ACC112 (cell line): Measurements from ENCODE around the gene OVOL3.

ENCODE experiments used
- H2AFZ ChIP-seq: fragments of 200-600 bp; sonication (generic); one replicate; pipeline ENCODE4 v1.6.0; 2017; ENCODE audit warnings: antibody characterized with exemption, low read length; ENCODE audit not compliant: unreplicated experiment
- H3K27ac ChIP-seq: fragments of 200-600 bp; sonication (generic); 2 replicates; pipeline ENCODE4 v1.5.1; 2014; ENCODE audit warnings: low read depth, mild to moderate bottlenecking, antibody characterized with exemption, low read length, moderate library complexity
- H3K27me3 ChIP-seq: fragments of 200-600 bp; sonication (generic); 2 replicates; pipeline ENCODE4 v1.6.1; 2014; ENCODE audit warnings: mild to moderate bottlenecking, antibody characterized with exemption, low read length, moderate library complexity, mixed read lengths; ENCODE audit not compliant: insufficient read depth
- H3K36me3 ChIP-seq: fragments of 200-600 bp; sonication (generic); 2 replicates; pipeline ENCODE4 v1.6.1; 2016; ENCODE audit warnings: mild to moderate bottlenecking, antibody characterized with exemption, low read length, moderate library complexity, mixed read lengths; ENCODE audit not compliant: insufficient read depth
- H3K4me1 ChIP-seq: fragments of 200-600 bp; sonication (generic); one replicate; pipeline ENCODE4 v1.6.1; 2016; ENCODE audit warnings: low read length, mixed read lengths; ENCODE audit not compliant: insufficient read depth, unreplicated experiment, control insufficient read depth
- H3K4me3 ChIP-seq: fragments of 200-600 bp; sonication (generic); 2 replicates; pipeline ENCODE4 v1.5.1; 2014; ENCODE audit warnings: mild to moderate bottlenecking, low read depth, low read length
- H3K79me2 ChIP-seq: fragments of 200-600 bp; sonication (generic); one replicate; pipeline ENCODE4 v1.6.0; 2016; ENCODE audit warnings: low read length; ENCODE audit not compliant: control insufficient read depth, unreplicated experiment, insufficient read depth

OVOL3 gene

GRCh38 chr19:36113894-36114720, 3.2 kb downstream of the OVOL3 start:
- Histone ChIP-seq H3K79me2 (peaks cover 8% of the 10 kb centered on the region), H3K36me3 (no peaks in the 10 kb centered on the region), H3K4me3 (peak overlapping the region; percentile 93), H3K4me1 (peaks cover 4% of the 10 kb centered on the region), H3K27me3 (no peaks in the 10 kb centered on the region), H2AFZ (peak overlapping the region; percentile 65), H3K27ac (peak overlapping the region; percentile 61)

- H3K36me3 ChIP-seq = no peaks in the 10 kb centered on the region
- peaks cover 4% of the 10 kb centered on the region for H3K4me1 ChIP-seq
- peak within 1 kb of the TSS; percentile 65 for H2AFZ ChIP-seq
- peaks cover 8% of the 10 kb centered on the region for H3K79me2 ChIP-seq
- H3K27ac ChIP-seq = peak within 1 kb of the TSS; percentile 61
- no peaks in the 10 kb centered on the region for H3K27me3 ChIP-seq
- peak within 1 kb of the TSS; percentile 93 for H3K4me3 ChIP-seq
Observed at GRCh38 chr19:36114721-36115452, 3.9 kb downstream of the OVOL3 start, which contains the start of gene POLR2I. TSS of gene POLR2I (minus strand) at chr19:36114875. CDS start at chr19:36114856, 19 bp downstream.

- H3K27ac ChIP-seq = peak within 1 kb of the TSS; percentile 61
- peak within 1 kb of the TSS; percentile 65 for H2AFZ ChIP-seq
- peaks cover 4% of the 10 kb centered on the region for H3K4me1 ChIP-seq
- no peaks in the 10 kb centered on the region for H3K36me3 ChIP-seq
- H3K27me3 ChIP-seq = no peaks in the 10 kb centered on the region
- peaks cover 8% of the 10 kb centered on the region for H3K79me2 ChIP-seq
- peak within 1 kb of the TSS; percentile 93 for H3K4me3 ChIP-seq
Observed at GRCh38 chr19:36115453-36116343, 4.8 kb downstream of the OVOL3 start, which contains the start of gene TBCB. TSS of gene TBCB (plus strand) at chr19:36115468. CDS start at chr19:36115561, 93 bp downstream.

GRCh38 chr19:36116344-36116637, 5.3 kb downstream of the OVOL3 start:
- Histone ChIP-seq H3K27me3 (no peaks in the 10 kb centered on the region), H3K27ac (no peak overlapping the region), H3K4me3 (peak overlapping the region; percentile 93), H3K4me1 (peaks cover 4% of the 10 kb centered on the region), H3K79me2 (peaks cover 8% of the 10 kb centered on the region), H3K36me3 (no peaks in the 10 kb centered on the region), H2AFZ (no peak overlapping the region)

GRCh38 chr19:36120092-36120983, 9.4 kb downstream of the OVOL3 start:
- peaks cover 8% of the 10 kb centered on the region for H3K79me2 ChIP-seq
- no peaks in the 10 kb centered on the region for H3K27me3 ChIP-seq
- no peaks in the 10 kb centered on the region for H3K36me3 ChIP-seq
- no peak overlapping the region for H3K4me3 ChIP-seq
- H3K4me1 ChIP-seq = peaks cover 4% of the 10 kb centered on the region
- H2AFZ ChIP-seq = no peak overlapping the region
- H3K27ac ChIP-seq = no peak overlapping the region

GRCh38 chr19:36120984-36121358, 10.0 kb downstream of the OVOL3 start:
- Histone ChIP-seq H3K27me3 (no peaks in the 10 kb centered on the region), H3K79me2 (peaks cover 8% of the 10 kb centered on the region), H2AFZ (no peak overlapping the region), H3K27ac (no peak overlapping the region), H3K4me3 (no peak overlapping the region), H3K4me1 (peaks cover 4% of the 10 kb centered on the region), H3K36me3 (no peaks in the 10 kb centered on the region)

GRCh38 chr19:36121486-36122124, 10.7 kb downstream of the OVOL3 start:
- Histone ChIP-seq H3K79me2 (peaks cover 3% of the 10 kb centered on the region), H3K36me3 (no peaks in the 10 kb centered on the region), H3K4me3 (no peak overlapping the region), H3K27ac (no peak overlapping the region), H2AFZ (no peak overlapping the region), H3K27me3 (no peaks in the 10 kb centered on the region), H3K4me1 (no peaks in the 10 kb centered on the region)

- H2AFZ ChIP-seq = no peak overlapping the region
- no peaks in the 10 kb centered on the region for H3K27me3 ChIP-seq
- H3K4me3 ChIP-seq = no peak overlapping the region
- no peaks in the 10 kb centered on the region for H3K4me1 ChIP-seq
- no peaks in the 10 kb centered on the region for H3K36me3 ChIP-seq
- H3K27ac ChIP-seq = no peak overlapping the region
- no peaks in the 10 kb centered on the region for H3K79me2 ChIP-seq
Observed at GRCh38 chr19:36125557-36125956, 14.6 kb downstream of the OVOL3 start.

GRCh38 chr19:36128392-36128736, 17.4 kb downstream of the OVOL3 start:
- Histone ChIP-seq H3K36me3 (no peaks in the 10 kb centered on the region), H3K27me3 (no peaks in the 10 kb centered on the region), H3K79me2 (no peaks in the 10 kb centered on the region), H3K4me3 (peak overlapping the region; percentile 69), H3K4me1 (no peaks in the 10 kb centered on the region), H2AFZ (peak overlapping the region; percentile 65), H3K27ac (peak overlapping the region; percentile 42)
